Sigmoid colon (tissue), 4 donors: ENCODE measurements around the gene RARS2.
"Not testable (repeated sequence)": the region's sequence is repeated elsewhere in the genome, so short reads cannot be mapped to it uniquely, and the experiment has no call there.

Experiments
- EP300 ChIP-seq, 4 donors: sonication (generic); formaldehyde crosslinking; IDR thresholded peaks; one replicate each; pipeline ENCODE4 v1.6.1; 2017; ENCODE audit warnings: antibody characterized with exemption in 4 of 4
- POLR2A ChIP-seq, 2 donors: fragments of 450-650 bp; IDR thresholded peaks; one replicate each; pipeline ENCODE4 v1.6.1; 2016; ENCODE audit warnings: antibody characterized with exemption in 2 of 2, mild to moderate bottlenecking in 2 of 2, moderate library complexity in 2 of 2
- POLR2AphosphoS5 ChIP-seq, 4 donors: sonication (generic); formaldehyde crosslinking; IDR thresholded peaks; one replicate each; pipeline ENCODE4 v1.6.1; 2017; ENCODE audit warnings: antibody characterized with exemption in 4 of 4
- TF ChIP-seq, protein P1 (sequence below), 4 experiments: fragments of 450-650 bp in 3 of 4; fragments of 200-600 bp in 1 of 4; IDR thresholded peaks; one replicate each; pipeline ENCODE4 v1.5.1; 2016 to 2019; ENCODE audit warnings: antibody characterized with exemption in 4 of 4, mild to moderate bottlenecking in 3 of 4, moderate library complexity in 2 of 4

GRCh38 chr6:87489326-87489725 is 100.5 kb downstream of the RARS2 start:
- TF ChIP-seq, protein P1, sequence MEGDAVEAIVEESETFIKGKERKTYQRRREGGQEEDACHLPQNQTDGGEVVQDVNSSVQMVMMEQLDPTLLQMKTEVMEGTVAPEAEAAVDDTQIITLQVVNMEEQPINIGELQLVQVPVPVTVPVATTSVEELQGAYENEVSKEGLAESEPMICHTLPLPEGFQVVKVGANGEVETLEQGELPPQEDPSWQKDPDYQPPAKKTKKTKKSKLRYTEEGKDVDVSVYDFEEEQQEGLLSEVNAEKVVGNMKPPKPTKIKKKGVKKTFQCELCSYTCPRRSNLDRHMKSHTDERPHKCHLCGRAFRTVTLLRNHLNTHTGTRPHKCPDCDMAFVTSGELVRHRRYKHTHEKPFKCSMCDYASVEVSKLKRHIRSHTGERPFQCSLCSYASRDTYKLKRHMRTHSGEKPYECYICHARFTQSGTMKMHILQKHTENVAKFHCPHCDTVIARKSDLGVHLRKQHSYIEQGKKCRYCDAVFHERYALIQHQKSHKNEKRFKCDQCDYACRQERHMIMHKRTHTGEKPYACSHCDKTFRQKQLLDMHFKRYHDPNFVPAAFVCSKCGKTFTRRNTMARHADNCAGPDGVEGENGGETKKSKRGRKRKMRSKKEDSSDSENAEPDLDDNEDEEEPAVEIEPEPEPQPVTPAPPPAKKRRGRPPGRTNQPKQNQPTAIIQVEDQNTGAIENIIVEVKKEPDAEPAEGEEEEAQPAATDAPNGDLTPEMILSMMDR (IDR thresholded peaks at IDR 0.05) = not testable (repeated sequence)
- TF ChIP-seq EP300, POLR2AphosphoS5, POLR2A (IDR thresholded peaks at IDR 0.05): not testable (repeated sequence)
